ENCODE results near the gene WDR41. TPM values are rescaled to one million over a fixed set of nuclear protein-coding genes. Genes with fewer than 3 reads are reported as not detected.
"Not testable (repeated sequence)": the region's sequence is repeated elsewhere in the genome, so short reads cannot be mapped to it uniquely, and the experiment has no call there.

The WDR41 gene
- total RNA-seq, 1 donor from 2014 or later: 27.3 TPM

GRCh38 chr5:77418601-77419581 is 73.2 kb downstream of the WDR41 start:
- intact Hi-C loops (cut with micrococcal nuclease): no loop called here
- DNase-seq (no peak), ATAC-seq (no peak)

GRCh38 chr5:77418162-77418561 is 74.0 kb downstream of the WDR41 start:
- ATAC-seq (no peak), DNase-seq (no peak)
- intact Hi-C loops (cut with micrococcal nuclease): no loop called here

- intact Hi-C loops (cut with micrococcal nuclease): no loop called here
- ATAC-seq (no peak), DNase-seq (no peak)
Measured at GRCh38 chr5:77413049-77413448, 79.1 kb downstream of the WDR41 start.

GRCh38 chr5:77409870-77410621 is 82.1 kb downstream of the WDR41 start:
- DNase-seq (no peak), ATAC-seq (no peak)
- intact Hi-C loops (cut with micrococcal nuclease): no loop called here

- intact Hi-C loops (cut with micrococcal nuclease): no loop called here
- no peak for ATAC-seq
- DNase-seq: no peak
Measured at GRCh38 chr5:77407152-77407551, 85.0 kb downstream of the WDR41 start.

GRCh38 chr5:77402796-77403195 is 89.3 kb downstream of the WDR41 start:
- no peak for DNase-seq

GRCh38 chr5:77400645-77401044 is 91.5 kb downstream of the WDR41 start:
- no peak for ATAC-seq
- intact Hi-C loops (cut with micrococcal nuclease): no loop called here
- DNase-seq: no peak

More at GRCh38 chr5:77402796-77403195, 89.3 kb downstream of the WDR41 start:
- no peak for ATAC-seq
- intact Hi-C loops (cut with micrococcal nuclease): no loop called here

- intact Hi-C loops (cut with micrococcal nuclease): no loop called here
- no peak for ATAC-seq
- no peak for DNase-seq
Measured at GRCh38 chr5:77398896-77399295, 93.2 kb downstream of the WDR41 start.

GRCh38 chr5:77398458-77398857 is 93.7 kb downstream of the WDR41 start:
- DNase-seq (no peak), ATAC-seq (no peak)
- intact Hi-C loops (cut with micrococcal nuclease): no loop called here

- intact Hi-C loops (cut with micrococcal nuclease): no loop called here
- ATAC-seq (no peak), DNase-seq (no peak)
Measured at GRCh38 chr5:77397686-77398292, 94.3 kb downstream of the WDR41 start.

GRCh38 chr5:77396017-77396416 is 96.1 kb downstream of the WDR41 start:
- intact Hi-C loops (cut with micrococcal nuclease): no loop called here
- DNase-seq (no peak), ATAC-seq (no peak)

- no peak for ATAC-seq
- intact Hi-C loops (cut with micrococcal nuclease): no loop called here
- DNase-seq: no peak
Measured at GRCh38 chr5:77394064-77394715, 97.9 kb downstream of the WDR41 start.

- no peak for ATAC-seq
- intact Hi-C loops (cut with micrococcal nuclease): no loop called here
- no peak for DNase-seq
Measured at GRCh38 chr5:77391240-77391765, 100.8 kb downstream of the WDR41 start.

- intact Hi-C loops (cut with micrococcal nuclease): no loop called here
- no peak for DNase-seq
- no peak for ATAC-seq
Measured at GRCh38 chr5:77390795-77391194, 101.3 kb downstream of the WDR41 start.

- DNase-seq (no peak), ATAC-seq (no peak)
- intact Hi-C loops (cut with micrococcal nuclease): no loop called here
Measured at GRCh38 chr5:77390221-77390620, 101.9 kb downstream of the WDR41 start.

GRCh38 chr5:77389746-77390145 is 102.4 kb downstream of the WDR41 start:
- no peak for ATAC-seq
- no peak for DNase-seq
- intact Hi-C loops (cut with micrococcal nuclease): no loop called here

- DNase-seq; intact Hi-C loops (cut with micrococcal nuclease); ATAC-seq: not testable (repeated sequence)
Measured at GRCh38 chr5:77386340-77386739, 105.8 kb downstream of the WDR41 start.

- DNase-seq; ATAC-seq; intact Hi-C loops (cut with micrococcal nuclease): not testable (repeated sequence)
Measured at GRCh38 chr5:77383336-77383735, 108.8 kb downstream of the WDR41 start.

Data from left ventricle myocardium superior (tissue), 1 donor.